ENCODE measurements around the gene HAT1.

HAT1 gene

GRCh38 chr2:171939743-171940071 is 17.4 kb downstream of the HAT1 start:
- CTCF ChIA-PET, result interaction anchor here (1.2 kb wide), 1 partner anchor 30 kb away, joined by 3 read pairs; no protein-coding TSS in a partner anchor
- peak in 2 of 3 donors; percentile 25 to 32 for DNase-seq

GRCh38 chr2:171941316-171941699 is 19.0 kb downstream of the HAT1 start:
- DNase-seq, result no peak
- peaks cover 0 to 9% (median 0%) of the 10 kb centered on the region in 4 experiments for H3K4me1 ChIP-seq (ENCODE audit: control extremely low read depth in 1 of 4, control insufficient read depth in 4 of 4, insufficient read depth in 4 of 4, low read length in 3 of 4)
- no peak overlapping the region for H3K27ac ChIP-seq (ENCODE audit: insufficient read depth in 1 of 2, low read depth in 1 of 2, low read length in 2 of 2, poor library complexity in 1 of 2, severe bottlenecking in 2 of 2)
- no peaks in the 10 kb centered on the region for H3K27me3 ChIP-seq (replicated peaks in 2 of 5; ENCODE audit: control insufficient read depth in 4 of 5, insufficient read depth in 5 of 5, low read length in 4 of 5)
- peaks cover 1 to 8% (median 5%) of the 10 kb centered on the region in 4 experiments for H3K36me3 ChIP-seq (ENCODE audit: control insufficient read depth in 4 of 4, insufficient read depth in 4 of 4, low read length in 3 of 4)
- ChIA-PET CTCF (interaction anchor here (1.1 kb wide), 1 partner anchor 20 kb away, joined by 3 read pairs; the partner anchor contains the start of gene HAT1), POLR2A (no interaction called here)
- no peak overlapping the region for H3K4me3 ChIP-seq (ENCODE audit: control insufficient read depth in 1 of 7, extremely low read depth in 1 of 7, insufficient read depth in 4 of 7, low read depth in 2 of 7, low read length in 6 of 7)
- peaks cover 0 to 7% (median 0%) of the 10 kb centered on the region in 5 experiments for H3K9me3 ChIP-seq (ENCODE audit: control extremely low read depth in 1 of 5, control insufficient read depth in 4 of 5, insufficient read depth in 2 of 5, low read depth in 1 of 5, low read length in 4 of 5)
- 100% methylated on average over 4 of the region's 6 CpGs for WGBS (ENCODE audit: insufficient coverage)

More at GRCh38 chr2:171939743-171940071, 17.4 kb downstream of the HAT1 start:
- Histone ChIP-seq H3K36me3 (ENCODE audit: control insufficient read depth in 4 of 4, insufficient read depth in 4 of 4, low read length in 3 of 4) (peaks cover 1 to 8% (median 7%) of the 10 kb centered on the region in 4 experiments), H3K27me3 (replicated peaks in 2 of 5; ENCODE audit: control insufficient read depth in 4 of 5, insufficient read depth in 5 of 5, low read length in 4 of 5) (no peaks in the 10 kb centered on the region), H3K4me3 (ENCODE audit: control insufficient read depth in 1 of 7, extremely low read depth in 1 of 7, insufficient read depth in 4 of 7, low read depth in 2 of 7, low read length in 6 of 7) (no peak overlapping the region), H3K4me1 (ENCODE audit: control extremely low read depth in 1 of 4, control insufficient read depth in 4 of 4, insufficient read depth in 4 of 4, low read length in 3 of 4) (peaks cover 0 to 9% (median 0%) of the 10 kb centered on the region in 4 experiments), H3K27ac (ENCODE audit: insufficient read depth in 1 of 2, low read depth in 1 of 2, low read length in 2 of 2, poor library complexity in 1 of 2, severe bottlenecking in 2 of 2) (no peak overlapping the region), H3K9me3 (ENCODE audit: control extremely low read depth in 1 of 5, control insufficient read depth in 4 of 5, insufficient read depth in 2 of 5, low read depth in 1 of 5, low read length in 4 of 5) (peaks cover 0 to 7% (median 0%) of the 10 kb centered on the region in 5 experiments)
- POLR2A ChIA-PET, result no interaction called here
- WGBS (ENCODE audit: insufficient coverage), result 94% methylated on average over 3 of the region's 4 CpGs

GRCh38 chr2:171943869-171944268 is 21.6 kb downstream of the HAT1 start:
- peaks cover 0 to 7% (median 0%) of the 10 kb centered on the region in 5 experiments for H3K9me3 ChIP-seq (ENCODE audit: control extremely low read depth in 1 of 5, control insufficient read depth in 4 of 5, insufficient read depth in 2 of 5, low read depth in 1 of 5, low read length in 4 of 5)
- DNase-seq, result no peak
- H3K4me3 ChIP-seq (ENCODE audit: control insufficient read depth in 1 of 7, extremely low read depth in 1 of 7, insufficient read depth in 4 of 7, low read depth in 2 of 7, low read length in 6 of 7), result no peak overlapping the region
- peaks cover 0 to 9% (median 0%) of the 10 kb centered on the region in 4 experiments for H3K4me1 ChIP-seq (ENCODE audit: control extremely low read depth in 1 of 4, control insufficient read depth in 4 of 4, insufficient read depth in 4 of 4, low read length in 3 of 4)
- no peaks in the 10 kb centered on the region for H3K27me3 ChIP-seq (replicated peaks in 2 of 5; ENCODE audit: control insufficient read depth in 4 of 5, insufficient read depth in 5 of 5, low read length in 4 of 5)
- 90% methylated on average over 2 of the region's 4 CpGs for WGBS (ENCODE audit: insufficient coverage)
- peaks cover 3 to 9% (median 5%) of the 10 kb centered on the region in 4 experiments for H3K36me3 ChIP-seq (ENCODE audit: control insufficient read depth in 4 of 4, insufficient read depth in 4 of 4, low read length in 3 of 4)
- ChIA-PET CTCF (no interaction called here), POLR2A (no interaction called here)
- H3K27ac ChIP-seq (ENCODE audit: insufficient read depth in 1 of 2, low read depth in 1 of 2, low read length in 2 of 2, poor library complexity in 1 of 2, severe bottlenecking in 2 of 2), result no peak overlapping the region

- H3K36me3 ChIP-seq (ENCODE audit: control insufficient read depth in 4 of 4, insufficient read depth in 4 of 4, low read length in 3 of 4), result peaks cover 3 to 36% (median 12%) of the 10 kb centered on the region in 4 experiments
- ChIA-PET POLR2A (no interaction called here), CTCF (no interaction called here)
- H3K27ac ChIP-seq (ENCODE audit: insufficient read depth in 1 of 2, low read depth in 1 of 2, low read length in 2 of 2, poor library complexity in 1 of 2, severe bottlenecking in 2 of 2), result no peak overlapping the region
- H3K4me3 ChIP-seq (ENCODE audit: control insufficient read depth in 1 of 7, extremely low read depth in 1 of 7, insufficient read depth in 4 of 7, low read depth in 2 of 7, low read length in 6 of 7), result no peak overlapping the region
- H3K4me1 ChIP-seq (ENCODE audit: control extremely low read depth in 1 of 4, control insufficient read depth in 4 of 4, insufficient read depth in 4 of 4, low read length in 3 of 4), result peaks cover 0 to 24% (median 4%) of the 10 kb centered on the region in 4 experiments
- no peaks in the 10 kb centered on the region for H3K27me3 ChIP-seq (replicated peaks in 2 of 5; ENCODE audit: control insufficient read depth in 4 of 5, insufficient read depth in 5 of 5, low read length in 4 of 5)
- DNase-seq, result no peak
- H3K9me3 ChIP-seq (ENCODE audit: control extremely low read depth in 1 of 5, control insufficient read depth in 4 of 5, insufficient read depth in 2 of 5, low read depth in 1 of 5, low read length in 4 of 5), result peaks cover 0 to 4% (median 0%) of the 10 kb centered on the region in 5 experiments
Observed at GRCh38 chr2:171952276-171952675, 30.0 kb downstream of the HAT1 start.

- no peak for DNase-seq
- peaks cover 0 to 4% (median 0%) of the 10 kb centered on the region in 5 experiments for H3K9me3 ChIP-seq (ENCODE audit: control extremely low read depth in 1 of 5, control insufficient read depth in 4 of 5, insufficient read depth in 2 of 5, low read depth in 1 of 5, low read length in 4 of 5)
- no peak overlapping the region for H3K4me3 ChIP-seq (ENCODE audit: control insufficient read depth in 1 of 7, extremely low read depth in 1 of 7, insufficient read depth in 4 of 7, low read depth in 2 of 7, low read length in 6 of 7)
- peaks cover 0 to 25% (median 4%) of the 10 kb centered on the region in 4 experiments for H3K4me1 ChIP-seq (ENCODE audit: control extremely low read depth in 1 of 4, control insufficient read depth in 4 of 4, insufficient read depth in 4 of 4, low read length in 3 of 4)
- POLR2A ChIA-PET, result no interaction called here
- H3K36me3 ChIP-seq (ENCODE audit: control insufficient read depth in 4 of 4, insufficient read depth in 4 of 4, low read length in 3 of 4), result peaks cover 3 to 35% (median 12%) of the 10 kb centered on the region in 4 experiments
- CTCF ChIA-PET, result interaction anchor here (1.3 kb wide), 1 partner anchor 17 kb away, joined by 3 read pairs; no protein-coding TSS in a partner anchor
- 100% methylated on average over 1 of the region's 3 CpGs for WGBS (ENCODE audit: insufficient coverage)
- no peaks in the 10 kb centered on the region for H3K27me3 ChIP-seq (replicated peaks in 2 of 5; ENCODE audit: control insufficient read depth in 4 of 5, insufficient read depth in 5 of 5, low read length in 4 of 5)
- H3K27ac ChIP-seq (ENCODE audit: insufficient read depth in 1 of 2, low read depth in 1 of 2, low read length in 2 of 2, poor library complexity in 1 of 2, severe bottlenecking in 2 of 2), result no peak overlapping the region
Observed at GRCh38 chr2:171952748-171953147, 30.5 kb downstream of the HAT1 start.

GRCh38 chr2:171956135-171956825 is 34.0 kb downstream of the HAT1 start:
- H3K4me3 ChIP-seq (ENCODE audit: control insufficient read depth in 1 of 7, extremely low read depth in 1 of 7, insufficient read depth in 4 of 7, low read depth in 2 of 7, low read length in 6 of 7), result no peak overlapping the region
- ChIA-PET POLR2A (no interaction called here), CTCF (interaction anchor here (1.0 kb wide), 1 partner anchor 59 kb away, joined by 3 read pairs; no protein-coding TSS in a partner anchor)
- H3K4me1 ChIP-seq (ENCODE audit: control extremely low read depth in 1 of 4, control insufficient read depth in 4 of 4, insufficient read depth in 4 of 4, low read length in 3 of 4), result peaks cover 0 to 29% (median 4%) of the 10 kb centered on the region in 4 experiments
- peaks cover 0 to 4% (median 0%) of the 10 kb centered on the region in 5 experiments for H3K9me3 ChIP-seq (ENCODE audit: control extremely low read depth in 1 of 5, control insufficient read depth in 4 of 5, insufficient read depth in 2 of 5, low read depth in 1 of 5, low read length in 4 of 5)
- no peaks in the 10 kb centered on the region for H3K27me3 ChIP-seq (replicated peaks in 2 of 5; ENCODE audit: control insufficient read depth in 4 of 5, insufficient read depth in 5 of 5, low read length in 4 of 5)
- H3K36me3 ChIP-seq (ENCODE audit: control insufficient read depth in 4 of 4, insufficient read depth in 4 of 4, low read length in 3 of 4), result peaks cover 4 to 26% (median 15%) of the 10 kb centered on the region in 4 experiments
- DNase-seq, result peak; percentile 11 to 80 (median 57)
- H3K27ac ChIP-seq (ENCODE audit: insufficient read depth in 1 of 2, low read depth in 1 of 2, low read length in 2 of 2, poor library complexity in 1 of 2, severe bottlenecking in 2 of 2), result no peak overlapping the region
- 100% methylated on average over 1 of the region's 7 CpGs for WGBS (ENCODE audit: insufficient coverage)

GRCh38 chr2:171957061-171957460 is 34.8 kb downstream of the HAT1 start:
- Histone ChIP-seq H3K27ac (ENCODE audit: insufficient read depth in 1 of 2, low read depth in 1 of 2, low read length in 2 of 2, poor library complexity in 1 of 2, severe bottlenecking in 2 of 2) (no peak overlapping the region), H3K4me1 (ENCODE audit: control extremely low read depth in 1 of 4, control insufficient read depth in 4 of 4, insufficient read depth in 4 of 4, low read length in 3 of 4) (peaks cover 0 to 29% (median 4%) of the 10 kb centered on the region in 4 experiments), H3K36me3 (ENCODE audit: control insufficient read depth in 4 of 4, insufficient read depth in 4 of 4, low read length in 3 of 4) (peaks cover 4 to 26% (median 14%) of the 10 kb centered on the region in 4 experiments), H3K27me3 (replicated peaks in 2 of 5; ENCODE audit: control insufficient read depth in 4 of 5, insufficient read depth in 5 of 5, low read length in 4 of 5) (no peaks in the 10 kb centered on the region), H3K9me3 (ENCODE audit: control extremely low read depth in 1 of 5, control insufficient read depth in 4 of 5, insufficient read depth in 2 of 5, low read depth in 1 of 5, low read length in 4 of 5) (peaks cover 0 to 4% (median 0%) of the 10 kb centered on the region in 5 experiments), H3K4me3 (ENCODE audit: control insufficient read depth in 1 of 7, extremely low read depth in 1 of 7, insufficient read depth in 4 of 7, low read depth in 2 of 7, low read length in 6 of 7) (no peak overlapping the region)
- peak; percentile 5 to 37 (median 24) for DNase-seq
- POLR2A ChIA-PET, result no interaction called here
- WGBS (ENCODE audit: insufficient coverage), result 100% methylated on average over 2 of the region's 2 CpGs
- CTCF ChIA-PET, result interaction anchor here (0.8 to 1.0 kb wide), 2 partner anchors 17 to 59 kb away, joined by 3 read pairs; no protein-coding TSS in a partner anchor

Data from common myeloid progenitor, CD34-positive (primary cell).